GM12878 (cell line): Measurements from ENCODE around the gene CIPC.

ENCODE experiments used
- CTCF ChIP-seq, 3 experiments: IDR thresholded peaks in 2 of 3; conservative IDR thresholded peaks in 1 of 3; 2 replicates each; pipeline ENCODE4 v1.5.1; 2011; ENCODE audit warnings: low read depth in 3 of 3, low read length in 3 of 3, mild to moderate bottlenecking in 3 of 3, control low read depth in 2 of 3, moderate library complexity in 2 of 3, inconsistent platforms in 1 of 3, mixed read lengths in 1 of 3; ENCODE audit not compliant: control insufficient read depth in 2 of 3, insufficient read depth in 1 of 3; ENCODE audit errors: extremely low read depth in 1 of 3
- EP300 ChIP-seq, 2 experiments: fragments of 150-350 bp in 1 of 2; IDR thresholded peaks; 2 replicates each; pipeline ENCODE4 v1.6.1; 2011 to 2012; ENCODE audit warnings: low read depth in 2 of 2, low read length in 2 of 2, borderline replicate concordance in 1 of 2, improper control_type of control experiment in 1 of 2, inconsistent platforms in 1 of 2; ENCODE audit not compliant: control insufficient read depth in 1 of 2
- ESRRA ChIP-seq: IDR thresholded peaks from 2 replicates; pipeline ENCODE4 v1.6.1; 2012; ENCODE audit warnings: mild to moderate bottlenecking, low read length, improper control_type of control experiment
- GABPA ChIP-seq: IDR thresholded peaks from 2 replicates; pipeline ENCODE4 v1.6.1; 2014; ENCODE audit warnings: antibody characterized with exemption, low read depth, mild to moderate bottlenecking, inconsistent platforms
- HDAC2 ChIP-seq: fragments of 200-600 bp; sonication (generic); IDR thresholded peaks from 2 replicates; pipeline ENCODE4 v1.6.1; 2017
- NFYA ChIP-seq: IDR thresholded peaks from 2 replicates; pipeline ENCODE4 v1.6.1; 2011; ENCODE audit warnings: low read depth, mild to moderate bottlenecking, low read length, improper control_type of control experiment, borderline replicate concordance
- POLR2A ChIP-seq: IDR thresholded peaks from 2 replicates; pipeline ENCODE4 v1.6.1; 2011; ENCODE audit warnings: low read depth, mild to moderate bottlenecking, low read length
- POLR2AphosphoS2 ChIP-seq: IDR thresholded peaks from 2 replicates; pipeline ENCODE4 v1.6.1; 2011; ENCODE audit warnings: low read depth, mild to moderate bottlenecking, low read length, improper control_type of control experiment, moderate library complexity
- RFX5 ChIP-seq: IDR thresholded peaks from 2 replicates; pipeline ENCODE4 v1.6.1; 2011; ENCODE audit warnings: low read depth, low read length, improper control_type of control experiment
- TARDBP ChIP-seq: IDR thresholded peaks from 2 replicates; pipeline ENCODE4 v1.6.1; 2016; ENCODE audit warnings: borderline replicate concordance
- TCF12 ChIP-seq: IDR thresholded peaks from 2 replicates; pipeline ENCODE4 v1.6.1; 2011; ENCODE audit warnings: low read depth, mild to moderate bottlenecking, low read length

- TF ChIP-seq POLR2A, result no peak
- no peak for TF ChIP-seq EP300 (IDR thresholded peaks at IDR 0.05; ENCODE audit: borderline replicate concordance in 1 of 2, control insufficient read depth in 1 of 2, low read depth in 2 of 2, low read length in 2 of 2)
- TF ChIP-seq NFYA, result no peak
- TF ChIP-seq CTCF (IDR thresholded peaks at IDR 0.05 in 2 of 3, conservative IDR thresholded peaks at IDR 0.05 in 1 of 3; ENCODE audit: control insufficient read depth in 2 of 3, extremely low read depth in 1 of 3, insufficient read depth in 1 of 3, low read depth in 3 of 3, low read length in 3 of 3), result no peak
- TF ChIP-seq HDAC2, result no peak
- TF ChIP-seq ESRRA, result no peak
- no peak for TF ChIP-seq GABPA
- no peak for TF ChIP-seq TARDBP
- TF ChIP-seq TCF12, result no peak
- TF ChIP-seq POLR2AphosphoS2, result no peak
- no peak for TF ChIP-seq RFX5
Observed at GRCh38 chr14:77061630-77062257, 36.3 kb upstream of the CIPC start.
